Skeletal muscle satellite cell (primary cell): ENCODE data around the gene UBXN7.
A peak's percentile ranks its signal among the peaks of the same experiment; 100 is the strongest.
"Not testable (repeated sequence)": the region's sequence is repeated elsewhere in the genome, so short reads cannot be mapped to it uniquely, and the experiment has no call there.

Experiments
- H3K27me3 ChIP-seq: 2 replicates; pipeline ENCODE4 v1.7.0; 2013; ENCODE audit warnings: low read length; ENCODE audit not compliant: control insufficient read depth, insufficient read depth
- H3K36me3 ChIP-seq: 2 replicates; pipeline ENCODE4 v1.7.0; 2013; ENCODE audit warnings: mild to moderate bottlenecking, control low read depth, low read length; ENCODE audit not compliant: insufficient read depth
- H3K4me1 ChIP-seq: 2 replicates; pipeline ENCODE4 v1.7.0; 2013; ENCODE audit warnings: low read length; ENCODE audit not compliant: control insufficient read depth, insufficient read depth
- H3K4me2 ChIP-seq: 2 replicates; pipeline ENCODE4 v1.7.0; 2013; ENCODE audit warnings: mild to moderate bottlenecking, low read length
- H3K4me3 ChIP-seq: 2 replicates; pipeline ENCODE4 v1.7.0; 2013; ENCODE audit warnings: low read length
- H3K9ac ChIP-seq: 2 replicates; pipeline ENCODE4 v1.7.0; 2013; ENCODE audit warnings: mild to moderate bottlenecking, low read depth, low read length, moderate library complexity
- H3K9me3 ChIP-seq: replicated peaks from 2 replicates; pipeline ENCODE4 v1.7.0; 2013; ENCODE audit warnings: mild to moderate bottlenecking, control low read depth, low read length

UBXN7 gene

DNA sequence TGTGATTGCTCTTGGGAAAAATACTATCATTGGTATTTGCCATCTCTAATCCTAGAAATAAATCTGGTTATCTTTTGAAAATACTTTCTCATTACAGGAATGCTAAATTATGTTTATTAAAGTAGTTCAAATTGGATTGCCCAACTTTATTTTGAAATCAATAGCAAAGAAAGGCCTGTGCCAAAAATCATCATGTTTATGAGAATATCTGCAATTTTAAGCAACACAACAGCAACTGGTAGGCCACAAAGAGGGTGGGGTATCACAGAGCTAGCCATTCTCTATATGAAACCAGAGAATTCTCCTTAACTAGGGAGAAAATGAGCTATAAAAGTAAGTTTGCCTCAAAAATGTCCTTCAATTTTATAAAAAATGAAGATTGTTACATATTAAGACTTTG is 82.2 kb downstream of the UBXN7 start:
- no peaks in the 10 kb centered on the region for H3K27me3 ChIP-seq
- no peak overlapping the region for H3K4me3 ChIP-seq
- no peaks in the 10 kb centered on the region for H3K4me1 ChIP-seq
- H3K9me3 ChIP-seq, result no peaks in the 10 kb centered on the region
- H3K4me2 ChIP-seq, result no peak overlapping the region
- peaks cover 23% of the 10 kb centered on the region for H3K36me3 ChIP-seq
- H3K9ac ChIP-seq, result no peak overlapping the region

DNA sequence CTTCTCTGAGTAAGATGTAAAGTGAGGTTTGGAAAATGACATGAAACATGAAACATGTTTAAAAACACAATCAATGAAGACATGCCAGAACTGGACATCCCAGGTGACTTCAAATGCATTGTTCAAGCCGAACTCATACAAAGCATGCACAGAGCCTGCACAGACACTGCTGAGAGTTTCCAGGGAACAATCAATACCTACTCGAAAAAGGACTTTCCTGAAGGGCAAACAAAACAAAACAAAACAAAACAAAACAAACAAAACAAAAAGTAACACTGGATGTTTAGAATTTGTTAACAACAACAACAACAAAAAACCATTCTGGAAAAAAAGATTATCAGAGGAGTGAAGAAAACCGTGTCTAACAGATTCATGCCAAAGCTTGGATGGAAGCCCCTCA is 83.5 kb downstream of the UBXN7 start:
- Histone ChIP-seq H3K9me3 (no peaks in the 10 kb centered on the region), H3K27me3 (no peaks in the 10 kb centered on the region), H3K9ac (no peak overlapping the region), H3K4me3 (no peak overlapping the region), H3K36me3 (peaks cover 23% of the 10 kb centered on the region), H3K4me1 (no peaks in the 10 kb centered on the region), H3K4me2 (no peak overlapping the region)

- H3K9me3 ChIP-seq, result no peaks in the 10 kb centered on the region
- H3K4me2 ChIP-seq, result no peak overlapping the region
- no peaks in the 10 kb centered on the region for H3K27me3 ChIP-seq
- H3K4me1 ChIP-seq, result peaks cover 22% of the 10 kb centered on the region
- H3K36me3 ChIP-seq, result peaks cover 17% of the 10 kb centered on the region
- H3K9ac ChIP-seq, result no peak overlapping the region
- H3K4me3 ChIP-seq, result no peak overlapping the region
Measured at GRCh38 chr3:196344663-196345062, 87.6 kb downstream of the UBXN7 start.

DNA sequence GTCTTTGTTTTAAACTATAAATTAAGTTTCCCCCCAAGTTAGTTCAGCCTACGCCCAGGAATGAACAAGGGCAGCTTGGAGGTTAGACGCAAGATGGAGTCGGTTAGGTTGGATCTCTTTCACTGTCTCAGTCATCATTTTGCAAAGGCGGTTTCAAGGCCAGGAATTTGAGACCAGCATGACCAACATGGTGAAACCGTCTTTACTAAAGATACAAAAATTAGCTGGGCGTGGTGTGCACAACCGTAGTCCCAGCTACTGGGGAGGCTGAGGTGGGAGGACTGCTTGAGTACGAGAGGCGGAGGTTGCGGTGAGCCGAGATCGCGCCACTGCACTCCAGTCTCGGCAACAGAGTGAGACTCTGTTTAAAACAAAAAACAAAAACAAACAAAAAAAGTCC is 88.3 kb downstream of the UBXN7 start:
- H3K9ac ChIP-seq, H3K9me3 ChIP-seq, H3K4me2 ChIP-seq, H3K27me3 ChIP-seq, H3K4me3 ChIP-seq: not testable (repeated sequence)
- H3K36me3 ChIP-seq, result peaks cover 12% of the 10 kb centered on the region
- H3K4me1 ChIP-seq, result peaks cover 29% of the 10 kb centered on the region

DNA sequence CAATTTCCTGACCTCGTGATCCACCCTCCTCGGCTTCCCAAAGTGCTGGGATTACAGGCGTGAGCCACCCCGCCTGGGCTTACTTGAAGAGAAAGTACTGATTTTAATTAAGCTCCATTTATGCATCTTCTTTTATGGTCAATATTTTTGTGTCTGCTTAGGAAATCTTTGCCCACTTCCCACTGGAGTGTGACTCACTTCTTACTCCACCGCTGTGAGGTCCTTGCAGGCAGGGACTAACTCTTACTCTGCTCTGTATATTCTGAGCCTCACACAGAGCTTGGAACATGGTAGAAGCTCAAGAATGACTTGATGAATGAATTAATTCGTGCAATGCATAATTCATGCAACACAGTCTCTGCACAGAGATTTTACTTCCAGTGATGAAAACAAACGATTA is 91.1 kb downstream of the UBXN7 start:
- H3K4me3 ChIP-seq, result no peak overlapping the region
- peaks cover 5% of the 10 kb centered on the region for H3K36me3 ChIP-seq
- H3K9ac ChIP-seq, result no peak overlapping the region
- no peaks in the 10 kb centered on the region for H3K9me3 ChIP-seq
- H3K4me2 ChIP-seq, result no peak overlapping the region
- H3K27me3 ChIP-seq, result no peaks in the 10 kb centered on the region
- peaks cover 44% of the 10 kb centered on the region for H3K4me1 ChIP-seq

- H3K36me3 ChIP-seq, result peaks cover under 1% of the 10 kb centered on the region
- H3K9me3 ChIP-seq, result no peaks in the 10 kb centered on the region
- H3K27me3 ChIP-seq, result no peaks in the 10 kb centered on the region
- H3K4me2 ChIP-seq, result no peak overlapping the region
- peaks cover 44% of the 10 kb centered on the region for H3K4me1 ChIP-seq
- no peak overlapping the region for H3K9ac ChIP-seq
- H3K4me3 ChIP-seq, result no peak overlapping the region
Measured at GRCh38 chr3:196340466-196340865, 91.8 kb downstream of the UBXN7 start.

DNA sequence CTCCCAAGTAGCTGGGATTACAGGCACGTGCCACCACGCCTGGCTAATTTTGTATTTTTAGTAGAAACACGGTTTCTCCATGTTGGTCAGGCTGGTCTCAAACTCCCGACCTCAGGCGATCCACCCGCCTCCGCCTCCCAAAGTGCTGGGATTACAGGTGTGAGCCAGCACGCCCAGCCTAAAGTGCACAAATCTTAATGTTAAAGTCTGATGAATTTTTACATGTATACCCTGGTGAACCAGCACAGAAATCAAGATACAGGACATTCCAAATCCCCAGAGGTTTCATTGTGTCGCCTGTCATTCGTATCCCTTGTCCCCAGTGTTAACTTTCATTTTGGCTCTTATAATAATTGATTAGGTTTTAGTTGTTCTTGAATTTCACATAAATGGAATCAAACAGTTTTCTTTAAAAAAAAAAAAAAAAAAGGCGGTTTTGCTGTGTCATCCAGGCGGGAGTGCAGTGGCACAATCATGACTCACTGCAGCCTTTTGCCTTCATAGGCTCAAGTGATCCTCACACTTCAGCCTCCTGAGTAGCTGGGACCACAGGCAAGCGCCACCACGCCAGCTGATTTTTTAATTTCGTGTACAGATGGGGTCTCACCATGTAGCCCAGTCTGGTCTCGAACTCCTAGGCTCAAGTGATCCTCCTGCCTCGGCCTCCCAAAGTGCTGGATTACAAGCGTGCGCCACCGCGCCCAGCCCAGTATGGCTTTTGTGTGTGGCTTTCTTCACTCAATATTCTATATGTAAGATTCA is 92.6 kb downstream of the UBXN7 start:
- Histone ChIP-seq H3K4me1 (peaks cover 44% of the 10 kb centered on the region), H3K4me2 (no peak overlapping the region), H3K9ac (peak overlapping the region; percentile 0), H3K4me3 (no peak overlapping the region), H3K9me3 (no peaks in the 10 kb centered on the region), H3K36me3 (no peaks in the 10 kb centered on the region), H3K27me3 (no peaks in the 10 kb centered on the region)

- Histone ChIP-seq H3K9me3 (no peaks in the 10 kb centered on the region), H3K9ac (no peak overlapping the region), H3K4me2 (no peak overlapping the region), H3K36me3 (no peaks in the 10 kb centered on the region), H3K4me1 (peaks cover 44% of the 10 kb centered on the region), H3K27me3 (no peaks in the 10 kb centered on the region), H3K4me3 (no peak overlapping the region)
Measured at GRCh38 chr3:196339044-196339443, 93.2 kb downstream of the UBXN7 start.

DNA sequence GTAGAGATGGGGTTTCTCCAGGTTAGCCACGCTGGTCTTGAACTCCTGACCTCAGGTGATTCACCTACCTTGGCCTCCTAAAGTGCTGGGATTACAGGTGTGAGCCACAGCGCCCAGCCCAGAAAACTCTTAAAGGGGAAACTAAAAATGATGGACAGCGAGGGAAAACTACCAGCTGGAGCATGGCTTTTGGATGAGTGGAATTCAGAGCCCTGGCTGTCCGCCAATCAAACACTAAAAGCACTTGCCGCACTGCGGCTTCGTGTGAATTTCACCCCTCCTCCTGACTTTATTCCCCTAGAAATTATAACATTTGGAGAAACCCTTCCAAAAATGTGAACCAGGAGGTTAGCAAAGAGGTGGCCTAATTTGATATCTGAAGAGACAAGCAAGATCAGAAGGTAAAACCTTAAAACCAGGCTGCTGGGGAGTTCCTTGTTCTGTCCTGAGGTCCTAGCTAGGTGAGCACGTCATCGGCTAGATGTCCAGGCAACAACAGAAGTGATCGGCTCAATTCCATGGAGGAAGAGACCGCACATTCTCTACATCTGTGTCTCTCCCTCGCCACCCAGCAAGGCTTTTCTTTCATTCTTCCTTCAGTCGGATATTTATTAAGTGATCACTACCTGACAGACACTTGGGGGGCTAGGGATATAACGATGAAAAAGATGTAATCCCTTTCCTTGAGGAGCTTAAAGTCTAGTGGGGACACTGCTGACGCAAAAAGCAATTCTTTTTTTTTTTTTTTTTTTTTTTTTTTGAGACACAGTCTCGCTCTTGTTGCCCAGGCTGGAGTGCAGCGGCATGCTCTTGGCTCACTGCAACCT is 95.7 kb downstream of the UBXN7 start:
- Histone ChIP-seq H3K36me3 (no peaks in the 10 kb centered on the region), H3K4me1 (peaks cover 38% of the 10 kb centered on the region), H3K4me2 (no peak overlapping the region), H3K4me3 (no peak overlapping the region), H3K9ac (no peak overlapping the region), H3K27me3 (no peaks in the 10 kb centered on the region), H3K9me3 (no peaks in the 10 kb centered on the region)

DNA sequence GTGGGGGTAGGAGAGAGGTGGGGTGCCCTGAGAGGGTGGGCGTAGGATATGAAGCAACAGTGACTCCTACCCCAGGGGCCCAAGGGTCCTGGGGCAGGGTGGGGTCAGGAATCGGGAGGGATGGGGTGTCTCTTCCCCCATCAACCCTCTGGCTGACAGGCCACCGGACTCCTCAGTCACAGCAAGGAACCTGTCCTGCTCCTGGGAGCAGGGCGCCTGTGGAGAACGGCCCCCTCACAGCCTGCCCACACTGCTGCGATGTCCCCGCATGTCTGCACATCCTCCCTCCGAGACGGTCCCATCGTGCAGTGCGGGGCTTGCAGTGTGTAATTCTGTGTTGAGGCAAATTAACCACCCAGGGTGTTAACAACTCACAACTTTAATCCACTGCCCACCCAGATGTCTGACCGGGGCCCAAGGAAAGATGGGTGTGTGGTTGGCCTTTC is 96.7 kb downstream of the UBXN7 start:
- Histone ChIP-seq H3K4me2 (no peak overlapping the region), H3K9me3 (no peaks in the 10 kb centered on the region), H3K4me1 (peaks cover 30% of the 10 kb centered on the region), H3K36me3 (no peaks in the 10 kb centered on the region), H3K4me3 (no peak overlapping the region), H3K27me3 (no peaks in the 10 kb centered on the region), H3K9ac (no peak overlapping the region)

- H3K4me2 ChIP-seq, result no peak overlapping the region
- H3K9me3 ChIP-seq, result no peaks in the 10 kb centered on the region
- H3K4me1 ChIP-seq, result peaks cover 25% of the 10 kb centered on the region
- H3K36me3 ChIP-seq, result no peaks in the 10 kb centered on the region
- H3K4me3 ChIP-seq, result no peak overlapping the region
- H3K9ac ChIP-seq, result no peak overlapping the region
- H3K27me3 ChIP-seq, result no peaks in the 10 kb centered on the region
Measured at GRCh38 chr3:196334982-196335381, 97.2 kb downstream of the UBXN7 start.
